HCT116 (cell line): Measurements from ENCODE around the gene GRIN2A. TPM values are rescaled to one million over a fixed set of nuclear protein-coding genes. Genes with fewer than 3 reads are reported as not detected.

Experiments used
- ATAC-seq: fragments of 200-7000 bp; cut with Tn5 transposase; 2 replicates; pipeline ENCODE4 v1.9.1; 2020; ENCODE audit warnings: mild to moderate bottlenecking, moderate library complexity
- BruUV-seq: library from RNA; stranded (reverse); fragments of 400-500 nt; replicated peaks from 2 replicates; lab custom pipeline; 2021; lab: Mats Ljungman, UMichigan
- CTCF ChIA-PET: fragments of 300-600 bp; sonication (Branson Sonifier 250); formaldehyde crosslinking; loops from one replicate; lab custom pipeline; 2021; ENCODE audit warnings: antibody characterized with exemption; lab: Charles Lee
- POLR2A ChIA-PET: fragments of 300-600, 350-600 bp; sonication (Branson Sonifier 250); formaldehyde crosslinking; loops from one replicate; lab custom pipeline; 2021; ENCODE audit warnings: antibody characterized with exemption; lab: Charles Lee
- RAD21 ChIA-PET, 2 experiments: fragments of 300-600 bp; sonication (Branson Sonifier 250); formaldehyde crosslinking; loops; one replicate each; lab custom pipeline; 2023; ENCODE audit warnings: low total read pairs in 2 of 2; ENCODE audit not compliant: uncharacterized antibody in 2 of 2, unreplicated experiment in 2 of 2, low non-redundant PET in 1 of 2; lab: Charles Lee
- DNase-seq: peaks from one replicate; pipeline ENCODE4 v3.0.0-alpha.2; 2010; ENCODE audit warnings: low read depth, low spot score
- H2AFZ ChIP-seq: fragments of 200-600 bp; shearing (Covaris generic), sonication (generic); 2 replicates; pipeline ENCODE4 v1.6.1; 2017; ENCODE audit warnings: low read depth, mixed run types, mixed read lengths, antibody characterized with exemption, low read length; ENCODE audit not compliant: poor library complexity, severe bottlenecking
- H3K27ac ChIP-seq: 2 replicates; pipeline ENCODE4 v1.5.1; 2012; ENCODE audit warnings: low read depth, low read length
- H3K27me3 ChIP-seq: fragments of 200-600 bp; sonication (generic); 2 replicates; pipeline ENCODE4 v1.6.1; 2016; ENCODE audit warnings: mixed run types, low read length, mixed read lengths; ENCODE audit not compliant: insufficient read depth
- H3K36me3 ChIP-seq, 2 experiments: fragments of 200-500 bp in 1 of 2; fragments of 200-600 bp in 1 of 2; sonication (Bioruptor generic) in 1 of 2; sonication (generic) in 1 of 2; 2 replicates each; pipeline versions ENCODE4 v1.5.1 to v1.6.1; 2014 to 2016; ENCODE audit warnings: low read length in 2 of 2, inconsistent platforms in 1 of 2, mixed read lengths in 1 of 2, mixed run types in 1 of 2; ENCODE audit not compliant: insufficient read depth in 2 of 2, control insufficient read depth in 1 of 2
- H3K4me1 ChIP-seq, 2 experiments: fragments of 200-600 bp in 1 of 2; sonication (generic) in 1 of 2; 2 replicates each; pipeline versions ENCODE4 v1.5.1 to v1.6.1; 2012 to 2017; ENCODE audit warnings: low read length in 2 of 2, inconsistent platforms in 1 of 2, mild to moderate bottlenecking in 1 of 2, mixed read lengths in 1 of 2, mixed run types in 1 of 2, moderate library complexity in 1 of 2; ENCODE audit not compliant: insufficient read depth in 2 of 2, control insufficient read depth in 1 of 2
- H3K4me2 ChIP-seq: fragments of 200-600 bp; sonication (generic); 2 replicates; pipeline ENCODE4 v1.6.1; 2017; ENCODE audit warnings: mixed run types, low read length, mixed read lengths
- H3K4me3 ChIP-seq, 2 experiments: fragments of 200-600 bp in 1 of 2; sonication (generic) in 1 of 2; replicated peaks in 1 of 2; 2 replicates each; pipeline ENCODE4 v1.5.1; 2011 to 2016; ENCODE audit warnings: low read length in 2 of 2, control low read depth in 1 of 2, low read depth in 1 of 2, mild to moderate bottlenecking in 1 of 2, mixed read lengths in 1 of 2, mixed run types in 1 of 2
- H3K79me2 ChIP-seq: fragments of 200-600 bp; sonication (generic); 2 replicates; pipeline ENCODE4 v1.6.1; 2017; ENCODE audit warnings: mild to moderate bottlenecking, mixed run types, low read length, moderate library complexity, mixed read lengths; ENCODE audit not compliant: insufficient read depth
- H3K9ac ChIP-seq: fragments of 200-600 bp; sonication (generic); 2 replicates; pipeline ENCODE4 v1.6.1; 2016; ENCODE audit warnings: low read length, mixed read lengths
- H3K9me2 ChIP-seq: fragments of 200-600 bp; sonication (generic), shearing (Covaris generic); 2 replicates; pipeline ENCODE4 v1.6.1; 2017; ENCODE audit warnings: mixed run types, mild to moderate bottlenecking, moderate library complexity; ENCODE audit not compliant: insufficient read depth
- H3K9me3 ChIP-seq, 2 experiments: fragments of 200-500 bp in 1 of 2; fragments of 200-600 bp in 1 of 2; sonication (Bioruptor generic) in 1 of 2; sonication (generic) in 1 of 2; 2 replicates each; pipeline ENCODE4 v1.6.1; 2014 to 2017; ENCODE audit warnings: low read length in 2 of 2, mixed read lengths in 2 of 2, inconsistent platforms in 1 of 2, low read depth in 1 of 2, mild to moderate bottlenecking in 1 of 2, mixed run types in 1 of 2, moderate library complexity in 1 of 2; ENCODE audit not compliant: control insufficient read depth in 1 of 2, insufficient read depth in 1 of 2
- H4K20me1 ChIP-seq: fragments of 200-600 bp; sonication (generic), shearing (Covaris generic); 2 replicates; pipeline ENCODE4 v1.6.1; 2017; ENCODE audit warnings: mixed run types, mild to moderate bottlenecking, moderate library complexity; ENCODE audit not compliant: insufficient read depth
- EZH2phosphoT487 ChIP-seq: fragments of 200-600 bp; IDR thresholded peaks from 2 replicates; pipeline ENCODE4 v1.6.1; 2018; ENCODE audit warnings: antibody characterized with exemption, borderline replicate concordance
- FOSL1 ChIP-seq: IDR thresholded peaks from 2 replicates; pipeline ENCODE4 v1.6.1; 2012; ENCODE audit warnings: low read depth
- SIN3A ChIP-seq: IDR thresholded peaks from 2 replicates; pipeline ENCODE4 v1.6.1; 2012; ENCODE audit warnings: low read depth
- ZNF274 ChIP-seq: fragments of 200-500 bp; sonication (Bioruptor generic); IDR thresholded peaks from 2 replicates; pipeline ENCODE4 v1.6.1; 2014; ENCODE audit warnings: mild to moderate bottlenecking, low read depth, low read length, inconsistent platforms
- intact Hi-C: fragments of 100-400 bp; cut with micrococcal nuclease; formaldehyde crosslinking; loops from 2 replicates; pipeline ENCODE4 v1.10.0; 2022
- total RNA-seq: library from RNA; stranded (reverse); gene quantifications from one replicate; pipeline ENCODE4 v1.2.1, GENCODE V29; 2021; ENCODE audit not compliant: unreplicated experiment
- TF ChIP-seq, protein P1 (sequence below): IDR thresholded peaks from 2 replicates; pipeline ENCODE4 v1.6.1; 2012; ENCODE audit warnings: low read depth

The GRIN2A gene
- total RNA-seq, 1 experiment from 2014 or later, result 0.02 TPM

DNA sequence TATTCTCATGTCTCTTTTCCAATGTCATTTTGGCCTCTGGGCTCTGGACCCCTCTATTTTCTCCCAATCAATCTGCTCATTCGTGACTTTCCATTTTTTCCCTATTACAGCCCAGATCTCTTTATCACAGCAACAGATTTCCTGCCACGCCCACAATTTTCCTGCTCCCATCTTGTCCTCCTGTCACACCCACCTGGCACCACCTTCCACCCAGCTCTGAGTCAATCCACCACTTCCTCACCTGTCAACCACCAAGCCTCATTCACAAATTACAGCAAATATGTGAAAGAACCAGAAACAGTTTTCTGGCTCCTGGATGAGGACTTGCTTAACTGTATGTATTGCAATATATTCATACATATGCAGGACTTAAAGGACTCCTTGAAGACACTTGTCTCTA, 311.3 kb downstream of the GRIN2A start:
- no peak overlapping the region for H3K4me2 ChIP-seq
- no peak overlapping the region for H3K27ac ChIP-seq
- CTCF ChIA-PET, result no interaction called here

DNA sequence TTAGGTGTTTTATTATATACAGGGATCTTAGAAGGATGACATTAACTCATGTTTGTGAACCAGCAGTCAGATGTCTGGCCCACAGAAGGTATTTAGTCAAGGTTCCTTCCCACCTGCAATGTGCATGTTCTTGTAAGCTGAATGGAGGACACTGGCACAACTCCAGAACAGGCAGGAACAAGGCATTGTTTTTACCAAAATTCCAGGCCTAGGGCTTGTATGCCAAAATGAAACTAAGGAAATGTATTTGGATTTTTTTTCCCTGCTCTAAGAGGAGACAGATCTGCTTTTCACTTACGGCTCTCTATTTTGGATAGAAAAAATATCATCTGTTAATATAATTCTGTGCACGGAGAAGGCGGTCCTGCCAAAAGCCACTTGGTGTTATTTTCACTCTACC, 312.5 kb downstream of the GRIN2A start:
- no peaks in the 10 kb centered on the region for H3K9me2 ChIP-seq
- no peak for DNase-seq
- no peaks in the 10 kb centered on the region for H3K9me3 ChIP-seq
- no peaks in the 10 kb centered on the region for H3K36me3 ChIP-seq
- TF ChIP-seq, protein P1, sequence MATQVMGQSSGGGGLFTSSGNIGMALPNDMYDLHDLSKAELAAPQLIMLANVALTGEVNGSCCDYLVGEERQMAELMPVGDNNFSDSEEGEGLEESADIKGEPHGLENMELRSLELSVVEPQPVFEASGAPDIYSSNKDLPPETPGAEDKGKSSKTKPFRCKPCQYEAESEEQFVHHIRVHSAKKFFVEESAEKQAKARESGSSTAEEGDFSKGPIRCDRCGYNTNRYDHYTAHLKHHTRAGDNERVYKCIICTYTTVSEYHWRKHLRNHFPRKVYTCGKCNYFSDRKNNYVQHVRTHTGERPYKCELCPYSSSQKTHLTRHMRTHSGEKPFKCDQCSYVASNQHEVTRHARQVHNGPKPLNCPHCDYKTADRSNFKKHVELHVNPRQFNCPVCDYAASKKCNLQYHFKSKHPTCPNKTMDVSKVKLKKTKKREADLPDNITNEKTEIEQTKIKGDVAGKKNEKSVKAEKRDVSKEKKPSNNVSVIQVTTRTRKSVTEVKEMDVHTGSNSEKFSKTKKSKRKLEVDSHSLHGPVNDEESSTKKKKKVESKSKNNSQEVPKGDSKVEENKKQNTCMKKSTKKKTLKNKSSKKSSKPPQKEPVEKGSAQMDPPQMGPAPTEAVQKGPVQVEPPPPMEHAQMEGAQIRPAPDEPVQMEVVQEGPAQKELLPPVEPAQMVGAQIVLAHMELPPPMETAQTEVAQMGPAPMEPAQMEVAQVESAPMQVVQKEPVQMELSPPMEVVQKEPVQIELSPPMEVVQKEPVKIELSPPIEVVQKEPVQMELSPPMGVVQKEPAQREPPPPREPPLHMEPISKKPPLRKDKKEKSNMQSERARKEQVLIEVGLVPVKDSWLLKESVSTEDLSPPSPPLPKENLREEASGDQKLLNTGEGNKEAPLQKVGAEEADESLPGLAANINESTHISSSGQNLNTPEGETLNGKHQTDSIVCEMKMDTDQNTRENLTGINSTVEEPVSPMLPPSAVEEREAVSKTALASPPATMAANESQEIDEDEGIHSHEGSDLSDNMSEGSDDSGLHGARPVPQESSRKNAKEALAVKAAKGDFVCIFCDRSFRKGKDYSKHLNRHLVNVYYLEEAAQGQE, result no peak
- TF ChIP-seq FOSL1 (no peak), ZNF274 (no peak), EZH2phosphoT487 (no peak)
- no peak overlapping the region for H3K4me2 ChIP-seq
- no peaks in the 10 kb centered on the region for H4K20me1 ChIP-seq
- no TSS peak for BruUV-seq
- H3K4me3 ChIP-seq, result no peak overlapping the region
- intact Hi-C loops, result no loop called here
- no peaks in the 10 kb centered on the region for H3K4me1 ChIP-seq
- ATAC-seq, result no peak
- ChIA-PET CTCF (interaction anchor here (0.7 kb wide), 1 partner anchor 208 kb away, joined by 3 read pairs; no protein-coding TSS in a partner anchor), RAD21 (no interaction called here), POLR2A (no interaction called here)
- no peaks in the 10 kb centered on the region for H3K79me2 ChIP-seq
- H3K27me3 ChIP-seq, result 0 out of 2 replicates have a peak, but pooled peaks cover 2% of the 10 kb centered on the region
- no peak overlapping the region for H2AFZ ChIP-seq
- no peak overlapping the region for H3K9ac ChIP-seq
- H3K27ac ChIP-seq, result no peak overlapping the region

More for the DNA sequence above, 311.3 kb downstream of the GRIN2A start:
- Histone ChIP-seq H3K9me2 (no peaks in the 10 kb centered on the region), H3K9ac (no peak overlapping the region), H3K9me3 (no peaks in the 10 kb centered on the region), H3K79me2 (no peaks in the 10 kb centered on the region), H2AFZ (no peak overlapping the region), H3K4me1 (no peaks in the 10 kb centered on the region), H4K20me1 (no peaks in the 10 kb centered on the region), H3K4me3 (no peak overlapping the region), H3K27me3 (0 out of 2 replicates have a peak, but pooled peaks cover 2% of the 10 kb centered on the region), H3K36me3 (no peaks in the 10 kb centered on the region)
- ChIA-PET RAD21 (no interaction called here), POLR2A (no interaction called here)
- DNase-seq (no peak), ATAC-seq (no peak)
- no peak for TF ChIP-seq SIN3A
- intact Hi-C loops, result no loop called here
- no TSS peak for BruUV-seq
